ENCODE results near the gene GNAT1.

DNA sequence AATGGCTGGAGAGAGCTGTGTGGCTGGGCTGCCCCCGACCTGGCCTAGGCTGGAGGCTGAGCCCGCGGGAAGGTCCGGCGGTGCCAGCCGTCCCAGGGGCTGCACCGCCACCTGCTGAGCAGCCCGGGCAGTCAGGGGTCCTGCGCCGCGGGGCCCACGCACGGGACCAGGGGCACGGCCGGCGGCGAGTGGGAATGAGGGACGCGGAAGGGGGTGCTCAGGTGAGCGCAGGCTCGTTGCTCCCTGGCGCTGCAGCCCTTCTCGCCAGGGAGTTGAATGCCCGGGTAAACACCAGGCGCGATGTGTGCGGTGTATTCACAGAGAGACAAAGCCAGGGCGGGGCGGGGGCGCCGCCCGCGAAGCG, 37.0 kb upstream of the GNAT1 start:
- TF ChIP-seq, protein P1, sequence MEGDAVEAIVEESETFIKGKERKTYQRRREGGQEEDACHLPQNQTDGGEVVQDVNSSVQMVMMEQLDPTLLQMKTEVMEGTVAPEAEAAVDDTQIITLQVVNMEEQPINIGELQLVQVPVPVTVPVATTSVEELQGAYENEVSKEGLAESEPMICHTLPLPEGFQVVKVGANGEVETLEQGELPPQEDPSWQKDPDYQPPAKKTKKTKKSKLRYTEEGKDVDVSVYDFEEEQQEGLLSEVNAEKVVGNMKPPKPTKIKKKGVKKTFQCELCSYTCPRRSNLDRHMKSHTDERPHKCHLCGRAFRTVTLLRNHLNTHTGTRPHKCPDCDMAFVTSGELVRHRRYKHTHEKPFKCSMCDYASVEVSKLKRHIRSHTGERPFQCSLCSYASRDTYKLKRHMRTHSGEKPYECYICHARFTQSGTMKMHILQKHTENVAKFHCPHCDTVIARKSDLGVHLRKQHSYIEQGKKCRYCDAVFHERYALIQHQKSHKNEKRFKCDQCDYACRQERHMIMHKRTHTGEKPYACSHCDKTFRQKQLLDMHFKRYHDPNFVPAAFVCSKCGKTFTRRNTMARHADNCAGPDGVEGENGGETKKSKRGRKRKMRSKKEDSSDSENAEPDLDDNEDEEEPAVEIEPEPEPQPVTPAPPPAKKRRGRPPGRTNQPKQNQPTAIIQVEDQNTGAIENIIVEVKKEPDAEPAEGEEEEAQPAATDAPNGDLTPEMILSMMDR (IDR thresholded peaks at IDR 0.05): peak in 3 of 4 experiments; percentile 19 to 63 (median 34)
- TF ChIP-seq POLR2A (IDR thresholded peaks at IDR 0.05): no peak
